SU-DHL-6 (cell line): ENCODE data around the gene TARS3.
"Not testable (repeated sequence)": the region's sequence is repeated elsewhere in the genome, so short reads cannot be mapped to it uniquely, and the experiment has no call there.

ENCODE experiments used
- H2AFZ ChIP-seq: fragments of 200-600 bp; sonication (generic); 2 replicates; pipeline ENCODE4 v1.6.1; 2014; ENCODE audit warnings: low read depth, mild to moderate bottlenecking, moderate library complexity, mixed read lengths, antibody characterized with exemption, low read length; ENCODE audit not compliant: severe bottlenecking
- H3F3A ChIP-seq: fragments of 200-600 bp; shearing (Covaris generic); 2 replicates; pipeline ENCODE4 v1.6.0; 2016; ENCODE audit warnings: antibody characterized with exemption, mild to moderate bottlenecking; ENCODE audit not compliant: insufficient read depth
- H3K27ac ChIP-seq: fragments of 200-600 bp; sonication (generic); 2 replicates; pipeline ENCODE4 v1.5.1; 2016; ENCODE audit warnings: low read depth, mild to moderate bottlenecking, low read length, moderate library complexity, mixed read lengths
- H3K27me3 ChIP-seq: fragments of 200-600 bp; sonication (generic), shearing (Covaris generic); 2 replicates; pipeline ENCODE4 v1.6.0; 2014; ENCODE audit warnings: mild to moderate bottlenecking, low read length
- H3K36me3 ChIP-seq: fragments of 200-600 bp; sonication (generic); 2 replicates; pipeline ENCODE4 v1.6.1; 2014; ENCODE audit warnings: mild to moderate bottlenecking, low read length, mixed read lengths
- H3K4me2 ChIP-seq: fragments of 300-600, 200-600 bp; shearing (Covaris generic), sonication (generic); 2 replicates; pipeline ENCODE4 v1.6.0; 2014; ENCODE audit warnings: low read length, low read depth, mild to moderate bottlenecking; ENCODE audit not compliant: poor library complexity, severe bottlenecking
- H3K4me3 ChIP-seq: fragments of 200-600 bp; sonication (generic); 2 replicates; pipeline ENCODE4 v1.5.1; 2014; ENCODE audit warnings: antibody characterized with exemption, low read length, mild to moderate bottlenecking, mixed read lengths; ENCODE audit not compliant: insufficient read depth, poor library complexity, severe bottlenecking
- H3K79me2 ChIP-seq: fragments of 200-600 bp; sonication (generic); 2 replicates; pipeline ENCODE4 v1.6.1; 2014; ENCODE audit warnings: mild to moderate bottlenecking, low read length, moderate library complexity; ENCODE audit not compliant: insufficient read depth
- H3K9ac ChIP-seq: fragments of 200-600 bp; sonication (generic); 2 replicates; pipeline ENCODE4 v1.7.0; 2014; ENCODE audit warnings: mild to moderate bottlenecking, low read length
- H3K9me2 ChIP-seq: fragments of 200-600 bp; sonication (generic); replicated peaks from 2 replicates; pipeline ENCODE4 v1.6.1; 2014; ENCODE audit warnings: low read length; ENCODE audit not compliant: insufficient read depth
- H3K9me3 ChIP-seq: fragments of 200-600 bp; sonication (generic); 2 replicates; pipeline ENCODE4 v1.6.1; 2014; ENCODE audit warnings: low read length, mixed read lengths; ENCODE audit not compliant: insufficient read depth
- H4K20me1 ChIP-seq: fragments of 200-600 bp; sonication (generic); 2 replicates; pipeline ENCODE4 v1.6.1; 2014; ENCODE audit warnings: low read depth, mild to moderate bottlenecking, antibody characterized with exemption, low read length, moderate library complexity, mixed read lengths
- CTCF ChIP-seq: fragments of 200-600 bp; sonication (generic); IDR thresholded peaks from one replicate; pipeline ENCODE4 v1.5.1; 2017; ENCODE audit warnings: antibody characterized with exemption, mild to moderate bottlenecking, low read length, moderate library complexity; ENCODE audit not compliant: insufficient read depth, poor library complexity, severe bottlenecking
- EZH2phosphoT487 ChIP-seq: fragments of 200-600 bp; sonication (generic), shearing (Covaris generic); conservative IDR thresholded peaks from 2 replicates; pipeline ENCODE4 v1.6.1; 2018; ENCODE audit warnings: mild to moderate bottlenecking, antibody characterized with exemption, low read length, moderate library complexity, mixed read lengths

TARS3 gene

GRCh38 chr15:101654624-101655337, 69.5 kb downstream of the TARS3 start:
- not testable (repeated sequence) for H3K27me3 ChIP-seq, H2AFZ ChIP-seq, H3K4me2 ChIP-seq, H3K9ac ChIP-seq, H4K20me1 ChIP-seq, H3K9me3 ChIP-seq, H3K9me2 ChIP-seq, H3K27ac ChIP-seq, H3K4me3 ChIP-seq, H3K36me3 ChIP-seq
- TF ChIP-seq CTCF, result peak; percentile 60
- H3K79me2 ChIP-seq, result peaks cover 22% of the 10 kb centered on the region
- peaks cover 15% of the 10 kb centered on the region for H3F3A ChIP-seq

- Histone ChIP-seq H3K9me2 (no peaks in the 10 kb centered on the region), H3F3A (peaks cover 16% of the 10 kb centered on the region), H3K36me3 (peaks cover 4% of the 10 kb centered on the region; the same call in 1 of the 2 replicates), H2AFZ (no peak overlapping the region), H3K27me3 (no peaks in the 10 kb centered on the region), H4K20me1 (no peaks in the 10 kb centered on the region), H3K9ac (no peak overlapping the region), H3K9me3 (no peaks in the 10 kb centered on the region), H3K79me2 (peaks cover 28% of the 10 kb centered on the region), H3K4me3 (no peak overlapping the region), H3K27ac (no peak overlapping the region), H3K4me2 (no peak overlapping the region)
- TF ChIP-seq EZH2phosphoT487 (no peak), CTCF (no peak)
Measured at GRCh38 chr15:101654171-101654570, 70.1 kb downstream of the TARS3 start.

GRCh38 chr15:101652786-101653430, 71.4 kb downstream of the TARS3 start:
- H3K27ac ChIP-seq, result peak overlapping the region; percentile 67
- H3K9me2 ChIP-seq, result no peaks in the 10 kb centered on the region
- peak overlapping the region; percentile 87 for H3K4me2 ChIP-seq
- peaks cover 8% of the 10 kb centered on the region; the same call in 1 of the 2 replicates for H3K36me3 ChIP-seq
- peak overlapping the region; percentile 92 for H3K9ac ChIP-seq
- peak overlapping the region; percentile 79 for H2AFZ ChIP-seq
- no peaks in the 10 kb centered on the region for H3K27me3 ChIP-seq
- no peaks in the 10 kb centered on the region for H3K9me3 ChIP-seq
- no peaks in the 10 kb centered on the region for H4K20me1 ChIP-seq
- peak overlapping the region; percentile 87 for H3K4me3 ChIP-seq
- peaks cover 18% of the 10 kb centered on the region for H3F3A ChIP-seq
- TF ChIP-seq EZH2phosphoT487 (no peak), CTCF (no peak)
- H3K79me2 ChIP-seq, result peaks cover 41% of the 10 kb centered on the region
